K562 (cell line): ENCODE measurements around the gene TMC4. TPM values are rescaled to one million over a fixed set of nuclear protein-coding genes. Genes with fewer than 3 reads are reported as not detected.
A peak's percentile ranks its signal among the peaks of the same experiment; 100 is the strongest.

ENCODE experiments used
- ATF1 ChIP-seq, 2 experiments: fragments of 450-650 bp in 1 of 2; IDR thresholded peaks; 2 replicates each; pipeline ENCODE4 v1.6.1; 2016; ENCODE audit warnings: missing compliant biosample characterization in 1 of 2, missing genetic modification characterization in 1 of 2
- BACH1 ChIP-seq: fragments of 200-800 bp; sonication (Bioruptor generic); IDR thresholded peaks from 2 replicates; pipeline ENCODE4 v1.6.1; 2016; ENCODE audit warnings: missing genetic modification characterization, missing compliant biosample characterization
- CBX1 ChIP-seq: sonication (generic); IDR thresholded peaks from 2 replicates; pipeline ENCODE4 v1.6.1; 2016; ENCODE audit warnings: antibody characterized with exemption, low read depth, mild to moderate bottlenecking
- CC2D1A ChIP-seq: fragments of 450-650 bp; IDR thresholded peaks from 2 replicates; pipeline ENCODE4 v1.6.1; 2017; ENCODE audit warnings: mild to moderate bottlenecking
- E2F6 ChIP-seq, 2 experiments: IDR thresholded peaks; 2 replicates each; pipeline ENCODE4 v1.6.1; 2011; ENCODE audit warnings: borderline replicate concordance in 1 of 2, control low read depth in 1 of 2, low read depth in 1 of 2, low read length in 1 of 2, mild to moderate bottlenecking in 1 of 2, mixed read lengths in 1 of 2, moderate library complexity in 1 of 2; ENCODE audit not compliant: insufficient read depth in 1 of 2, insufficient read length in 1 of 2, poor library complexity in 1 of 2, severe bottlenecking in 1 of 2; ENCODE audit errors: extremely low read depth in 1 of 2
- FIP1L1 ChIP-seq: fragments of 200-400 bp; formaldehyde crosslinking; IDR thresholded peaks from 2 replicates; pipeline ENCODE4 v1.6.1; 2018; ENCODE audit warnings: mild to moderate bottlenecking, low read depth, low read length; ENCODE audit not compliant: poor library complexity, severe bottlenecking
- FOXP1 ChIP-seq: sonication (generic); formaldehyde crosslinking; IDR thresholded peaks from 2 replicates; pipeline ENCODE4 v1.8.0; 2022; ENCODE audit warnings: mild to moderate bottlenecking, missing genetic modification reagents
- HDAC2 ChIP-seq: fragments of 450-650 bp; IDR thresholded peaks from 2 replicates; pipeline ENCODE4 v1.6.1; 2016; ENCODE audit warnings: mild to moderate bottlenecking
- MNT ChIP-seq, 2 experiments: fragments of 450-650 bp; conservative IDR thresholded peaks; 2 replicates each; pipeline ENCODE4 v1.6.1; 2017; ENCODE audit warnings: mild to moderate bottlenecking in 2 of 2, moderate library complexity in 2 of 2
- NFXL1 ChIP-seq: fragments of 450-650 bp; formaldehyde crosslinking; IDR thresholded peaks from 2 replicates; pipeline ENCODE4 v1.4.0; 2021; ENCODE audit warnings: mild to moderate bottlenecking
- NRF1 ChIP-seq, 2 experiments: fragments of 450-650 bp; IDR thresholded peaks in 1 of 2; conservative IDR thresholded peaks in 1 of 2; 2 replicates each; pipeline ENCODE4 v1.6.1; 2014; ENCODE audit warnings: mild to moderate bottlenecking in 2 of 2
- PHF8 ChIP-seq: fragments of 200-600 bp; sonication (generic); IDR thresholded peaks from 2 replicates; pipeline ENCODE4 v1.6.1; 2012; ENCODE audit warnings: mixed run types, mild to moderate bottlenecking, inconsistent platforms, low read length, moderate library complexity, borderline replicate concordance
- PPARD ChIP-seq: fragments of 250-450 bp; sonication (Bioruptor Pico); IDR thresholded peaks from 2 replicates; pipeline ENCODE4 v1.8.0; 2022; ENCODE audit warnings: inconsistent platforms, mild to moderate bottlenecking, moderate library complexity
- RBM34 ChIP-seq: fragments of 200-400 bp; formaldehyde crosslinking; IDR thresholded peaks from 2 replicates; pipeline ENCODE4 v1.6.1; 2018; ENCODE audit warnings: low read length, borderline replicate concordance; ENCODE audit not compliant: insufficient read depth
- polyA plus RNA-seq, 8 experiments: library from polyadenylated mRNA; depleted of rRNA in 4 of 8; stranded (reverse) in 5 of 8; unstranded in 3 of 8; fragments of >200 nt; fragmentation: Nextera tagmentation in 2 of 8; fragmentation: Illumina TruSeq in 1 of 8; extraction: Ambion mirVana in 2 of 8; extraction: Trizol in 1 of 8; gene quantifications; 2 replicates each; pipeline versions ENCODE4 v1.2.1 to v1.2.3, GENCODE V29; 2011 to 2014; ENCODE audit warnings: inconsistent platforms in 1 of 8, missing spikeins in 1 of 8
- total RNA-seq, 7 experiments: library from RNA; depleted of rRNA in 6 of 7; stranded (reverse); fragments of >200 nt in 6 of 7; fragmentation: Illumina TruSeq in 2 of 7; extraction: Trizol in 2 of 7; gene quantifications; 2 replicates each; pipeline versions ENCODE4 v1.2.1 to v1.2.3, GENCODE V29; 2011 to 2021; ENCODE audit warnings: low replicate concordance in 1 of 7
- TF ChIP-seq, protein P1 (sequence below): fragments of 200-800 bp; sonication (Bioruptor generic); IDR thresholded peaks from 2 replicates; pipeline ENCODE4 v1.6.1; 2017; ENCODE audit warnings: missing genetic modification characterization, missing compliant biosample characterization
- TF ChIP-seq, protein P2 (sequence below): fragments of 250-450 bp; sonication (Bioruptor Pico); IDR thresholded peaks from 2 replicates; pipeline ENCODE4 v1.8.0; 2022; ENCODE audit warnings: moderate library complexity, mild to moderate bottlenecking, inconsistent platforms
- TF ChIP-seq, protein P3 (sequence below): conservative IDR thresholded peaks from 2 replicates; pipeline ENCODE4 v1.6.1; 2011; ENCODE audit warnings: low read depth, mild to moderate bottlenecking, low read length; ENCODE audit not compliant: control insufficient read depth

Gene TMC4
- total and polyA plus RNA-seq, 9 of the 15 experiments (the other 6 are each of a cell fraction or from before 2014, with no cell fraction given) = 0.12 to 0.79 (median 0.36) TPM; not detected in 2

- TF ChIP-seq FOXP1 (no peak), CC2D1A (no peak), RBM34 (no peak), CBX1 (no peak), ATF1 (CRISPR knock-in tag; IDR thresholded peaks at IDR 0.05) (no peak), ATF1 (tag; IDR thresholded peaks at IDR 0.05) (peak; percentile 24; the same call in 1 of the 2 replicates), E2F6 (IDR thresholded peaks at IDR 0.05; ENCODE audit: borderline replicate concordance in 1 of 2, extremely low read depth in 1 of 2, insufficient read depth in 1 of 2, insufficient read length in 1 of 2, low read depth in 1 of 2, low read length in 1 of 2, poor library complexity in 1 of 2, severe bottlenecking in 1 of 2) (peak; percentile 17 to 48), PHF8 (peak; percentile 26; the same call in 1 of the 2 replicates), BACH1 (no peak), NFXL1 (CRISPR knock-in tag) (no peak), NRF1 (conservative IDR thresholded peaks at IDR 0.05 in 1 of 2, IDR thresholded peaks at IDR 0.05 in 1 of 2) (peak; percentile 51 to 56; a peak in 3 of 4 replicates), HDAC2 (0 out of 2 replicates have a peak, but pooled peaks have one; percentile 65), FIP1L1 (no peak), PPARD (CRISPR knock-in tag) (no peak), MNT (conservative IDR thresholded peaks at IDR 0.05) (peak; percentile 99)
- TF ChIP-seq, protein P1, sequence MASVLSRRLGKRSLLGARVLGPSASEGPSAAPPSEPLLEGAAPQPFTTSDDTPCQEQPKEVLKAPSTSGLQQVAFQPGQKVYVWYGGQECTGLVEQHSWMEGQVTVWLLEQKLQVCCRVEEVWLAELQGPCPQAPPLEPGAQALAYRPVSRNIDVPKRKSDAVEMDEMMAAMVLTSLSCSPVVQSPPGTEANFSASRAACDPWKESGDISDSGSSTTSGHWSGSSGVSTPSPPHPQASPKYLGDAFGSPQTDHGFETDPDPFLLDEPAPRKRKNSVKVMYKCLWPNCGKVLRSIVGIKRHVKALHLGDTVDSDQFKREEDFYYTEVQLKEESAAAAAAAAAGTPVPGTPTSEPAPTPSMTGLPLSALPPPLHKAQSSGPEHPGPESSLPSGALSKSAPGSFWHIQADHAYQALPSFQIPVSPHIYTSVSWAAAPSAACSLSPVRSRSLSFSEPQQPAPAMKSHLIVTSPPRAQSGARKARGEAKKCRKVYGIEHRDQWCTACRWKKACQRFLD (CRISPR knock-in tag) = no peak
- TF ChIP-seq, protein P2, sequence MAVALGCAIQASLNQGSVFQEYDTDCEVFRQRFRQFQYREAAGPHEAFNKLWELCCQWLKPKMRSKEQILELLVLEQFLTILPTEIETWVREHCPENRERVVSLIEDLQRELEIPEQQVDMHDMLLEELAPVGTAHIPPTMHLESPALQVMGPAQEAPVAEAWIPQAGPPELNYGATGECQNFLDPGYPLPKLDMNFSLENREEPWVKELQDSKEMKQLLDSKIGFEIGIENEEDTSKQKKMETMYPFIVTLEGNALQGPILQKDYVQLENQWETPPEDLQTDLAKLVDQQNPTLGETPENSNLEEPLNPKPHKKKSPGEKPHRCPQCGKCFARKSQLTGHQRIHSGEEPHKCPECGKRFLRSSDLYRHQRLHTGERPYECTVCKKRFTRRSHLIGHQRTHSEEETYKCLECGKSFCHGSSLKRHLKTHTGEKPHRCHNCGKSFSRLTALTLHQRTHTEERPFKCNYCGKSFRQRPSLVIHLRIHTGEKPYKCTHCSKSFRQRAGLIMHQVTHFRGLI (CRISPR knock-in tag) = no peak
- TF ChIP-seq, protein P3, sequence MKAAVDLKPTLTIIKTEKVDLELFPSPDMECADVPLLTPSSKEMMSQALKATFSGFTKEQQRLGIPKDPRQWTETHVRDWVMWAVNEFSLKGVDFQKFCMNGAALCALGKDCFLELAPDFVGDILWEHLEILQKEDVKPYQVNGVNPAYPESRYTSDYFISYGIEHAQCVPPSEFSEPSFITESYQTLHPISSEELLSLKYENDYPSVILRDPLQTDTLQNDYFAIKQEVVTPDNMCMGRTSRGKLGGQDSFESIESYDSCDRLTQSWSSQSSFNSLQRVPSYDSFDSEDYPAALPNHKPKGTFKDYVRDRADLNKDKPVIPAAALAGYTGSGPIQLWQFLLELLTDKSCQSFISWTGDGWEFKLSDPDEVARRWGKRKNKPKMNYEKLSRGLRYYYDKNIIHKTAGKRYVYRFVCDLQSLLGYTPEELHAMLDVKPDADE = peak; percentile 78; the same call in 1 of the 2 replicates
Measured at GRCh38 chr19:54162241-54162805, 10.6 kb downstream of the TMC4 start (continued).
